GM12801 (cell line): ENCODE measurements around the gene ZPBP2.

Experiments used
- CTCF ChIP-seq: IDR thresholded peaks from one replicate; pipeline ENCODE4 v1.5.1; 2011; ENCODE audit warnings: control low read depth; ENCODE audit not compliant: insufficient read length; ENCODE audit errors: extremely low read depth

ZPBP2 gene

GRCh38 chr17:39841134-39841683, 26.8 kb upstream of the ZPBP2 start:
- TF ChIP-seq CTCF, result no peak

GRCh38 chr17:39845052-39845846, 22.8 kb upstream of the ZPBP2 start:
- TF ChIP-seq CTCF, result no peak

GRCh38 chr17:39846205-39846604, 21.8 kb upstream of the ZPBP2 start:
- no peak for TF ChIP-seq CTCF

- no peak for TF ChIP-seq CTCF
Observed at GRCh38 chr17:39848600-39848999, 19.4 kb upstream of the ZPBP2 start.

- no peak for TF ChIP-seq CTCF
Observed at GRCh38 chr17:39852239-39852638, 15.8 kb upstream of the ZPBP2 start.

- TF ChIP-seq CTCF, result no peak
Observed at GRCh38 chr17:39854909-39855308, 13.1 kb upstream of the ZPBP2 start.

- TF ChIP-seq CTCF, result no peak
Observed at GRCh38 chr17:39861235-39861634, 6.8 kb upstream of the ZPBP2 start.
